Endodermal cell (in vitro differentiated cells): ENCODE results near the gene HDDC3. TPM values are rescaled to one million over a fixed set of nuclear protein-coding genes. Genes with fewer than 3 reads are reported as not detected.

Experiments
- DNase-seq: peaks from one replicate; pipeline ENCODE4 v3.0.0-alpha.2; 2017
- H3K27ac ChIP-seq: 2 replicates; pipeline ENCODE4 v1.5.1; 2013; ENCODE audit warnings: mild to moderate bottlenecking, low read depth, low read length, moderate library complexity
- H3K27me3 ChIP-seq: 2 replicates; pipeline ENCODE4 v1.6.1; 2013; ENCODE audit warnings: mild to moderate bottlenecking, low read length, moderate library complexity; ENCODE audit not compliant: insufficient read depth, control insufficient read depth, poor library complexity, severe bottlenecking
- H3K36me3 ChIP-seq: 2 replicates; pipeline ENCODE4 v1.7.0; 2013; ENCODE audit warnings: mild to moderate bottlenecking, low read length, moderate library complexity; ENCODE audit not compliant: control insufficient read depth, insufficient read depth
- H3K4me1 ChIP-seq: one replicate; pipeline ENCODE4 v1.7.0; 2013; ENCODE audit warnings: low read length; ENCODE audit not compliant: control insufficient read depth, insufficient read depth
- H3K4me3 ChIP-seq: 2 replicates; pipeline ENCODE4 v1.5.1; 2013; ENCODE audit warnings: mild to moderate bottlenecking, low read length, moderate library complexity
- H3K9ac ChIP-seq: 2 replicates; pipeline ENCODE4 v1.6.1; 2013; ENCODE audit warnings: mild to moderate bottlenecking, low read length, moderate library complexity; ENCODE audit not compliant: poor library complexity, severe bottlenecking; ENCODE audit errors: extremely low read depth
- H3K9me3 ChIP-seq: 2 replicates; pipeline ENCODE4 v1.6.1; 2013; ENCODE audit warnings: mild to moderate bottlenecking, low read length, moderate library complexity; ENCODE audit not compliant: control insufficient read depth
- H3K27ac Mint-ChIP-seq: 2 replicates; pipeline ENCODE4 v1.8.0; 2020; ENCODE audit warnings: mixed read lengths
- H3K27me3 Mint-ChIP-seq: 2 replicates; pipeline ENCODE4 v1.8.0; 2021; ENCODE audit warnings: mild to moderate bottlenecking, mixed read lengths; ENCODE audit not compliant: insufficient read depth
- H3K36me3 Mint-ChIP-seq: 2 replicates; pipeline ENCODE4 v1.8.0; 2020; ENCODE audit warnings: low read depth, mixed read lengths
- H3K4me1 Mint-ChIP-seq: 2 replicates; pipeline ENCODE4 v1.8.0; 2020; ENCODE audit warnings: mixed read lengths
- H3K4me3 Mint-ChIP-seq: 2 replicates; pipeline ENCODE4 v1.8.0; 2020; ENCODE audit warnings: mild to moderate bottlenecking, moderate library complexity, mixed read lengths
- H3K9me3 Mint-ChIP-seq: 2 replicates; pipeline ENCODE4 v1.8.0; 2020; ENCODE audit warnings: mild to moderate bottlenecking, mixed read lengths
- CTCF ChIP-seq: fragments of 200-600 bp; sonication (generic); conservative IDR thresholded peaks from 2 replicates; pipeline ENCODE4 v1.5.0; 2021; ENCODE audit warnings: antibody characterized with exemption, mild to moderate bottlenecking
- WGBS, 2 experiments: methylation state at CpG; one replicate each; pipeline versions ENCODE4 v1.1.5 to v1.1.7; 2013; ENCODE audit warnings: missing lambda C conversion rate in 2 of 2, mixed read lengths in 1 of 2; ENCODE audit not compliant: insufficient coverage in 1 of 2, insufficient read length in 1 of 2; 5-methylcytosine and 5-hydroxymethylcytosine counted together
- total RNA-seq, 2 donors: library from RNA; stranded (reverse); fragmentation: NEBNext Ultra II Directional in 1 of 2; extraction: Animal tissue kit (Norgen Biotek cat#: 25700) in 1 of 2; gene quantifications; 2 replicates in 1 of 2; 3 replicates in 1 of 2; pipeline ENCODE4 v1.2.1, GENCODE V29; 2021

The HDDC3 gene
- total RNA-seq, 2 donors from 2014 or later = 15.3 to 21.5 TPM

GRCh38 chr15:90917569-90917968 lies 14.8 kb downstream of the HDDC3 start:
- no peaks in the 10 kb centered on the region for H3K9me3 Mint-ChIP-seq
- Histone ChIP-seq H3K9ac (no peak overlapping the region), H3K9me3 (no peaks in the 10 kb centered on the region), H3K36me3 (peaks cover 58% of the 10 kb centered on the region), H3K4me1 (no peaks in the 10 kb centered on the region), H3K4me3 (no peak overlapping the region), H3K27ac (no peak overlapping the region), H3K27me3 (no peaks in the 10 kb centered on the region)
- TF ChIP-seq CTCF = no peak
- DNase-seq = no peak
- H3K27me3 Mint-ChIP-seq = no peaks in the 10 kb centered on the region
- peaks cover 46% of the 10 kb centered on the region for H3K36me3 Mint-ChIP-seq
- H3K4me1 Mint-ChIP-seq = no peaks in the 10 kb centered on the region
- H3K4me3 Mint-ChIP-seq = no peak overlapping the region
- WGBS, 2 experiments = 93% methylated on average over 3 to 12 of the region's 12 CpGs
- peak overlapping the region; percentile 18 for H3K27ac Mint-ChIP-seq

- H3K4me3 Mint-ChIP-seq = no peak overlapping the region
- H3K36me3 ChIP-seq = peaks cover 54% of the 10 kb centered on the region
- H3K27me3 Mint-ChIP-seq = no peaks in the 10 kb centered on the region
- H3K4me1 Mint-ChIP-seq = no peaks in the 10 kb centered on the region
- no peak for TF ChIP-seq CTCF
- no peak for DNase-seq
- H3K9me3 Mint-ChIP-seq = no peaks in the 10 kb centered on the region
- H3K4me1 ChIP-seq = no peaks in the 10 kb centered on the region
- no peak overlapping the region for H3K4me3 ChIP-seq
- no peak overlapping the region for H3K27ac Mint-ChIP-seq
- H3K9me3 ChIP-seq = no peaks in the 10 kb centered on the region
- H3K27ac ChIP-seq = no peak overlapping the region
- peaks cover 45% of the 10 kb centered on the region for H3K36me3 Mint-ChIP-seq
- H3K9ac ChIP-seq = no peak overlapping the region
- 95 to 96% methylated on average over 10 to 11 of the region's 11 CpGs for WGBS, 2 experiments
- H3K27me3 ChIP-seq = no peaks in the 10 kb centered on the region
These were observed 15.9 kb downstream of the HDDC3 start for GRCh38 chr15:90916461-90916860.

GRCh38 chr15:90915808-90916440 lies 16.4 kb downstream of the HDDC3 start:
- DNase-seq = no peak
- Histone ChIP-seq H3K36me3 (peaks cover 55% of the 10 kb centered on the region), H3K9ac (no peak overlapping the region), H3K4me1 (no peaks in the 10 kb centered on the region), H3K27me3 (no peaks in the 10 kb centered on the region), H3K27ac (no peak overlapping the region), H3K4me3 (no peak overlapping the region), H3K9me3 (no peaks in the 10 kb centered on the region)
- peak overlapping the region; percentile 75 for H3K27ac Mint-ChIP-seq
- H3K9me3 Mint-ChIP-seq = no peaks in the 10 kb centered on the region
- WGBS, 2 experiments = 72 to 90% methylated on average over 16 to 25 of the region's 25 CpGs
- no peaks in the 10 kb centered on the region for H3K27me3 Mint-ChIP-seq
- no peaks in the 10 kb centered on the region for H3K4me1 Mint-ChIP-seq
- H3K4me3 Mint-ChIP-seq = no peak overlapping the region
- H3K36me3 Mint-ChIP-seq = peaks cover 40% of the 10 kb centered on the region
- no peak for TF ChIP-seq CTCF
